Astrocyte of the spinal cord (primary cell): ENCODE data around the gene GAGE12D.
"Not testable (repeated sequence)": the region's sequence is repeated elsewhere in the genome, so short reads cannot be mapped to it uniquely, and the experiment has no call there.

ENCODE experiments used
- DNase-seq: peaks from one replicate; pipeline ENCODE4 v3.0.0; 2011; ENCODE audit warnings: low read depth, low spot score
- H3K4me3 ChIP-seq: 2 replicates; pipeline ENCODE4 v1.5.1; 2011; ENCODE audit warnings: low read depth, mild to moderate bottlenecking, low read length, moderate library complexity
- in situ Hi-C: cut with HindIII; loops from 2 replicates; pipeline ENCODE4 v1.10.0; 2017; ENCODE audit warnings: low sequenced_read_pairs

Gene GAGE12D

GRCh38 chrX:49541433-49541832, at the start of gene GAGE12D:
GAGE12D (plus strand) TSS chrX:49541733; CDS start chrX:49542888, 1,155 bp downstream.
- DNase-seq, in situ Hi-C loops, H3K4me3 ChIP-seq: not testable (repeated sequence)

GRCh38 chrX:49531877-49532276, 9.7 kb upstream of the GAGE12D start, which contains the start of gene GAGE12C:
GAGE12C (plus strand) TSS chrX:49532177; CDS start chrX:49533332, 1,155 bp downstream.
- DNase-seq, H3K4me3 ChIP-seq, in situ Hi-C loops: not testable (repeated sequence)

- H3K4me3 ChIP-seq, DNase-seq, in situ Hi-C loops: not testable (repeated sequence)
These were observed 9.5 kb downstream of the GAGE12D start, which contains the start of gene GAGE12E for GRCh38 chrX:49550989-49551388. GAGE12E (plus strand) TSS chrX:49551289; CDS start chrX:49552444, 1,155 bp downstream.

GRCh38 chrX:49560542-49560941, 19.0 kb downstream of the GAGE12D start, which contains the start of gene GAGE12F:
GAGE12F (plus strand) TSS chrX:49560842; CDS start chrX:49561997, 1,155 bp downstream.
- H3K4me3 ChIP-seq, in situ Hi-C loops, DNase-seq: not testable (repeated sequence)

- H3K4me3 ChIP-seq, DNase-seq, in situ Hi-C loops: not testable (repeated sequence)
These were observed 27.2 kb downstream of the GAGE12D start for GRCh38 chrX:49568728-49569127.

GRCh38 chrX:49569152-49569551, 27.6 kb downstream of the GAGE12D start:
- in situ Hi-C loops, DNase-seq, H3K4me3 ChIP-seq: not testable (repeated sequence)

GRCh38 chrX:49570100-49570499, 28.6 kb downstream of the GAGE12D start, which contains the start of gene GAGE12G:
GAGE12G (plus strand) TSS chrX:49570400; CDS start chrX:49571555, 1,155 bp downstream.
- DNase-seq, in situ Hi-C loops, H3K4me3 ChIP-seq: not testable (repeated sequence)

GRCh38 chrX:49579649-49580048, 38.1 kb downstream of the GAGE12D start, which contains the start of gene GAGE12H:
GAGE12H (plus strand) TSS chrX:49579949; CDS start chrX:49581104, 1,155 bp downstream.
- in situ Hi-C loops, H3K4me3 ChIP-seq, DNase-seq: not testable (repeated sequence)

- DNase-seq, H3K4me3 ChIP-seq, in situ Hi-C loops: not testable (repeated sequence)
These were observed 47.7 kb downstream of the GAGE12D start, which contains the start of gene GAGE2A for GRCh38 chrX:49589196-49589595. GAGE2A (plus strand) TSS chrX:49589496; CDS start chrX:49590651, 1,155 bp downstream.

- DNase-seq, H3K4me3 ChIP-seq, in situ Hi-C loops: not testable (repeated sequence)
These were observed 48.4 kb downstream of the GAGE12D start for GRCh38 chrX:49589769-49590478.

GRCh38 chrX:49590488-49590887, 49.0 kb downstream of the GAGE12D start:
- DNase-seq, in situ Hi-C loops: not testable (repeated sequence)

More at GRCh38 chrX:49590488-49590887, 49.0 kb downstream of the GAGE12D start:
- H3K4me3 ChIP-seq, result not testable (repeated sequence)
